Tibial artery (tissue), 4 donors: ENCODE measurements around the gene PSMC5.
"Not testable (repeated sequence)": the region's sequence is repeated elsewhere in the genome, so short reads cannot be mapped to it uniquely, and the experiment has no call there.

Experiments used
- DNase-seq, 2 donors: peaks; one replicate each; pipeline ENCODE4 v3.0.0-alpha.2; 2019
- H3K27ac ChIP-seq, 2 donors: fragments of 200-600 bp; sonication (generic) in 1 of 2; 1 replicate in 1 of 2; 2 replicates in 1 of 2; pipeline ENCODE4 v1.5.1; 2018 to 2019; ENCODE audit warnings: mild to moderate bottlenecking in 1 of 2
- H3K27me3 ChIP-seq, 2 donors: fragments of 200-600 bp; sonication (generic) in 1 of 2; one replicate each; pipeline versions ENCODE4 v1.5.1 to v1.6.0; 2016 to 2019
- H3K36me3 ChIP-seq, 3 donors: fragments of 200-600 bp; sonication (generic) in 2 of 3; one replicate each; pipeline ENCODE4 v1.5.1; 2016 to 2019; ENCODE audit warnings: mild to moderate bottlenecking in 2 of 3
- H3K4me1 ChIP-seq, 4 donors: fragments of 200-600 bp; sonication (generic) in 2 of 4; 1 replicate in 3 of 4; 2 replicates in 1 of 4; pipeline ENCODE4 v1.5.1; 2016 to 2019
- H3K4me3 ChIP-seq, 2 donors: fragments of 200-600 bp; sonication (generic) in 1 of 2; 1 replicate in 1 of 2; 2 replicates in 1 of 2; pipeline ENCODE4 v1.5.1; 2018 to 2019; ENCODE audit warnings: mild to moderate bottlenecking in 2 of 2
- H3K9me3 ChIP-seq, 3 donors: fragments of 200-600 bp; sonication (generic) in 1 of 3; one replicate each; pipeline ENCODE4 v1.5.1; 2016 to 2019
- intact Hi-C: fragments of 100-400 bp; cut with DNase I; formaldehyde crosslinking; loops from one replicate; pipeline ENCODE4 v1.15.0; 2023; ENCODE audit warnings: low total_unique reads
- TF ChIP-seq, protein P1 (sequence below), 2 experiments: fragments of 200-600 bp in 1 of 2; fragments of 450-650 bp in 1 of 2; IDR thresholded peaks; one replicate each; pipeline ENCODE4 v1.5.1; 2017 to 2019; ENCODE audit warnings: antibody characterized with exemption in 2 of 2, mild to moderate bottlenecking in 1 of 2, moderate library complexity in 1 of 2

PSMC5 gene

DNA sequence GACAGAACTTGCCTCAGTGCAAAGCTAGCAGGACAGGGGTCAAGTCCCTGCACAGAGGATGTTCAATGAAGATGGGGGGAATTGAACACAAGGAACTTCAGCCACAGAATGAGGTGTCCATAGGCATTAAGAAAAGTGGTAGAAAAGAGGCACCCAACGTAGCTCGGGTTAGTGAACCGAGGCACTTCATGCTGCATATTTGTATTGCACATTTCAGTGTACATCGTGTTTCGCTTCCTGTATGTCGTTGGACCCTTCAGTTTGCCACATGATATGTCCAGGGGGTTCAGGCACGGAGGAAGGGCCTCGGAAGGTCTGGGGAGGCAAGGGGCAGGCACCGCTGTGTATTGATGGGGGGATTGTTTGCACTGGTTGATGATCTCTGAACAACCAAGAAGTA is 51.2 kb downstream of the PSMC5 start:
- H3K4me1 ChIP-seq, H3K4me3 ChIP-seq, DNase-seq, H3K36me3 ChIP-seq, H3K9me3 ChIP-seq, H3K27ac ChIP-seq, intact Hi-C loops: not testable (repeated sequence)
- peaks cover 0 to 26% of the 10 kb centered on the region in 2 donors for H3K27me3 ChIP-seq

- H3K4me1 ChIP-seq, result no peaks in the 10 kb centered on the region
- H3K36me3 ChIP-seq, result no peaks in the 10 kb centered on the region
- TF ChIP-seq, protein P1, sequence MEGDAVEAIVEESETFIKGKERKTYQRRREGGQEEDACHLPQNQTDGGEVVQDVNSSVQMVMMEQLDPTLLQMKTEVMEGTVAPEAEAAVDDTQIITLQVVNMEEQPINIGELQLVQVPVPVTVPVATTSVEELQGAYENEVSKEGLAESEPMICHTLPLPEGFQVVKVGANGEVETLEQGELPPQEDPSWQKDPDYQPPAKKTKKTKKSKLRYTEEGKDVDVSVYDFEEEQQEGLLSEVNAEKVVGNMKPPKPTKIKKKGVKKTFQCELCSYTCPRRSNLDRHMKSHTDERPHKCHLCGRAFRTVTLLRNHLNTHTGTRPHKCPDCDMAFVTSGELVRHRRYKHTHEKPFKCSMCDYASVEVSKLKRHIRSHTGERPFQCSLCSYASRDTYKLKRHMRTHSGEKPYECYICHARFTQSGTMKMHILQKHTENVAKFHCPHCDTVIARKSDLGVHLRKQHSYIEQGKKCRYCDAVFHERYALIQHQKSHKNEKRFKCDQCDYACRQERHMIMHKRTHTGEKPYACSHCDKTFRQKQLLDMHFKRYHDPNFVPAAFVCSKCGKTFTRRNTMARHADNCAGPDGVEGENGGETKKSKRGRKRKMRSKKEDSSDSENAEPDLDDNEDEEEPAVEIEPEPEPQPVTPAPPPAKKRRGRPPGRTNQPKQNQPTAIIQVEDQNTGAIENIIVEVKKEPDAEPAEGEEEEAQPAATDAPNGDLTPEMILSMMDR (IDR thresholded peaks at IDR 0.05), result no peak
- peaks cover 0 to 26% of the 10 kb centered on the region in 2 donors for H3K27me3 ChIP-seq
- intact Hi-C loops, result no loop called here
- H3K4me3 ChIP-seq, result no peak overlapping the region
- H3K27ac ChIP-seq, result no peak overlapping the region
- no peaks in the 10 kb centered on the region for H3K9me3 ChIP-seq
- DNase-seq, result no peak
Observed at GRCh38 chr17:63880706-63881105, 53.5 kb downstream of the PSMC5 start.

- H3K27me3 ChIP-seq, result peaks cover 0 to 26% of the 10 kb centered on the region in 2 donors
- H3K4me1 ChIP-seq, H3K27ac ChIP-seq, intact Hi-C loops, H3K9me3 ChIP-seq, H3K36me3 ChIP-seq, DNase-seq, H3K4me3 ChIP-seq: not testable (repeated sequence)
Observed at GRCh38 chr17:63881337-63881736, 54.1 kb downstream of the PSMC5 start.
